NOMO-1 treated with DMSO at 0.1 percent for 48 hours (cell line): ENCODE results near the gene SCART1.
"Not testable (repeated sequence)": the region's sequence is repeated elsewhere in the genome, so short reads cannot be mapped to it uniquely, and the experiment has no call there.

Source experiments
- DNase-seq: peaks from one replicate; lab custom pipeline; 2025; ENCODE audit not compliant: unreplicated experiment; lab: John Stamatoyannopoulos, UW

The SCART1 gene

DNA sequence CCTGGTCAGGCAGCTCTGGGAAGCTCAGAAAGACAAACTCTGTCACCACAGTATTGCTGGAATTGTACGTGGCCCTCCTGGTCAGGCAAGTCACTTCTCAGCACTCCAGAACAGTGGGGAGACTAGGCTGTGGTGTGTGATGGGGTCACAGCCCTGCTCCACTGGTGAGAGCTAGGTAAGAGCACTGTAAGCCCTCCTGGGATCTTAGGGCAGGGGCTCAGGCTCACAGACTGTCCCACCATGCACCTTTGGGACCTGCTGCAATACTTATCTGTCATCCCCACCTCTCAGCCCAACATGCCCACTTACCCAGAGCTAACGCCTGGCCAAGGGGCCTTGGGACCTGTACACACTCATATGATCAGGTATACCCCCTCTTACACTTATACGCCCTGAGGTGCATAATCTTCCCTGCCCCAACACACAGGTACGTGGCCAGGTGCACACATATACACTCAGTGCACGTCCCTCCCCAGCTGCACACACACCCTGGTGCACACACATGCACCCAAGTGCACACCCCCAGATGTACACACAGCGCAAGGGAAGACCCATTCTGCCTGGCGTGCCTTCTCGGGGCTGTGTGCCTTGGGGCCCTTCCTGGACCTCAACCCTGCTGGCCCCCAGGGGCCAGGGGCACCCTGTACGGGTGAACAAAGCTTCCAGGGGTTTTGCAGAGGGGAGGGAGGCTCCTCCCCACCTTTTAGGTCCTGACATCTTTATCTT is 21.7 kb upstream of the SCART1 start:
- not testable (repeated sequence) for DNase-seq

DNA sequence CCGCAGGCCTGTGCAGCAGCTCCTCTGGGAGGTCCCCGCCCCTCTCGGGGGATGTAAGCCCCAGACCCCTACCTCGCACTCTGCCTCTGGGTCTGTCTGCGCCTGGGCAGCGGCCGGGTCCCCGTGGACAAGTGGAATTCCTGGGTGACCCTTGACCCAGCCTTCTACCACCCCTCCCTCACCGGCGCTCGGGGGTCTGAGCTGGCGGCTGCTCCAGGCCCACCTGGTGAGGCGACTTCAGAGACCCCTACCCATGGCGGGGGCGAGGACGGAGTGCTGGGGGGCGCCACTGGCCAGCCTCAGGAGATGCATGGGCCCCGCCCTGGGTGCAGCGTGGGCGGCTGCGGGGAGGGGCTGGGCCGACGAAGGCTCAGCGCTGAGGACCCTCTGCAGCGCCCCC is 21.0 kb upstream of the SCART1 start:
- not testable (repeated sequence) for DNase-seq

DNA sequence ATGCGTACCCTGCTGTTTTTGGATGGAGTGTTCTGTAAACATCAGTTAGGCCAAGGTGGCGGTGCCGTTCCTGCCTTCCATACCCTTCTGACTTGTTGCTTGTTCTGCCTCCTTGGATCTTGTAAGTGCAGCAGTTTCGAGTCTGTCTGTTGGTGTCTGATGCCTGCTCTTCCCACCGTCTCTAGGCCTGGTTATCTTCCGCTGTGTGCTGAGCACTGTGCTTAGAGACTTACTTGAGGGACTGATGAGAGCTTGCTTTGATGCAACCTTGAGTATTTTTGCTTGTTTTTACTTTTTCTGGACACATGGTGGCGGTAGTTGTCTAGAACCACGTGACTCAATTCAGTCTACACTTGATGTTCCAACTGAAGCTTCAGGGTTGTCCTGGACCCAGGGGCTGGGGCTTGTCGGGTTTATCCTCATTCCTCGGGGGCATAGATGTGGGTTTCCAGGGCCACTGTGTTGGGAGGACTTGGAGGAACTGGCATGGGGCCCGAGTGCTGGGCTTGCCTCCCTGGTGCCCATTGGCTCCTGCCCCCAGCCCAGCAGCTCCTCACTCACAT is 15.0 kb upstream of the SCART1 start:
- peak; percentile 52 for DNase-seq

DNA sequence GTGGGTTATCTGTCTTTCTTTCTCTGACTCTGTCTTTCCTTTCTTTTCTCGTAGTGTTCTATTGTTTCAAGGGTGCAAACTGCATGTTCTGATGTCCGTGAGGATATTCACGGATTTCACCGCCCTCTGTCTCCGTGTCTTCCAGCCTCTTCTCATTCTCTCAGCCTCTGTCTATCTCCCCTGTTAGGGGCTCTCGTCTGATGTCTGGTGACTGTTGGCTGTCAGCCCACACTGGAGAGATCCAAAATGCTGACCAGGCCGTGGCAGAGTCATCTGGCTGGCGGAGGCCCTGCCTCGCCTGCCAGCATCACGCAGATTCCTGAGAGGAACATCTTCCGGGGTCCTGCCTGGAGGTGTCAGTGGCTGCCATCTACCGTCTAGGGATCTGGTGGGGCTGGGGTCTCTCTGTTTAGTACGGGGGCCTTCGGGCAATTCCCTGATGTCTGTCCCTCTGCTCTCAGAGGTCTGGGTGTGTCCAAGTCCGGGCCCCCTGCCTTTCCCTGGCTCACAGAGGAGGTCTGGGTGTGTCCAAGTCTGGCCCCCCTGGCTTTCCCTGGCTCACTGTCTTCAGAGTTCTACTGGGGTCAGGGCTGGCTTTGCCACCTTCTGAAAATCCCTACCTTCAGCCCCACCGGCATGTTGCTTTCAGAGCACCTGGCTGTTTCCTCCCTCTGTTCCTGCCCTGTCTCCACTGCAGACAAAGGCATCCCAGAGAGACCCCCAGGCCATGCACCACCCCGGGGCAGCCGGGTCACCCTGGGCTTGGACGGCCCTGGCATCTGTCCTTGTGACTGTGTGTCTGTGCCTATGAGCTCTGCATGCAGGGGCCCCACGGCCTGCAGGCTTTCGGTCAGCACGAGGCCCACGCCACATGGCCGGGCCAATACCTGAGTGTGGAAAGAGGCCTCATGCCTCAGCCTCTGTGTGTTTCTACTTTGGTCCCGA is 14.0 kb upstream of the SCART1 start:
- no peak for DNase-seq

DNA sequence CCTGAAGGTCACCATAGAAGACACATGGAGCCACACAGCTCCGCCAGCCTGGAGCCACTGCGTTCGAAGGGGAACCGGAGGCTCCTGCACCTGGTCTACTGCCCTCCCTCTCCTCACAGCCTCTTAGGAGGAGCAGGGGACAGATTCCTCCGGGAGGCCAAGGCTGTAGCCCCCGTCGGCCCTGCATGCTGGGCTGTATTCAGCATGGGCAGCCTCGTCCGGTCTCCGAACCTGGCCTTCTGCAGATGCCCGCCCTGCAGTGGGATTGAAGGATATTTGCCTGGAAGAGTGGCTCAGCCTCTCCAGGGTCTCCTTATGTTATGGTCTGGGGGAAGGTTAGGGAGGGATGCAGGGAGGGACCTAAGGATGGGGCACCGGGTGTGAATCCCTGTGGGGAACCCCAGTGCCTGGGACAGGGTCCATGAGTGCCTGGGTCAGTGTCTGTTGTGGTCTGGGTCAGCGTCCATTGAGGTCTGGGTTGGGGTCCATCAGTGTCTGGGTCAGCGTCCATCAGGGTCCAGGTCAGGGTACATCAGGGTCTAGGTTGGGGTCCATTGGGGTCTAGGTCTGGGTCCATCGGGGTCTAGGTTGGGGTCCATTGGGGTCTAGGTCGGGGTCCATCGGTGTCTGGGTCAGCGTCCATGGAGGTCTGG is 13.0 kb upstream of the SCART1 start:
- no peak for DNase-seq

DNA sequence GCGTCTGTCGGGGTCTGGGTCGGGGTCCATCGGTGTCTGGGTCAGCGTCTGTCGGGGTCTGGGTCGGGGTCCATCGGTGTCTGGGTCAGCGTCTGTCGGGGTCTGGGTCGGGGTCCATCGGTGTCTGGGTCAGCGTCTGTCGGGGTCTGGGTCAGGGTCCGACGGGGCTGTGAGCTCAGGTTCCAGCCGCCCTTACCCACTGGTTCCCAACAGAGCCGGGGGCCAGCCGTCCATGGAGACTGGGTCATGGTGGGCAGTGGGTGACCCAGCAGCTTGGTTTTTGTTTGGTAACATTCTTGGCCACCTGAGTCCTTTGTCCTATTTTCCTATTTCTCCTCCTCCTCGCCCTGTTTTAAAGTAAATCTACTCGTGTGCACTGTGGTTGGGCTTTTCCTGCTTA is 12.4 kb upstream of the SCART1 start:
- DNase-seq, result not testable (repeated sequence)

DNA sequence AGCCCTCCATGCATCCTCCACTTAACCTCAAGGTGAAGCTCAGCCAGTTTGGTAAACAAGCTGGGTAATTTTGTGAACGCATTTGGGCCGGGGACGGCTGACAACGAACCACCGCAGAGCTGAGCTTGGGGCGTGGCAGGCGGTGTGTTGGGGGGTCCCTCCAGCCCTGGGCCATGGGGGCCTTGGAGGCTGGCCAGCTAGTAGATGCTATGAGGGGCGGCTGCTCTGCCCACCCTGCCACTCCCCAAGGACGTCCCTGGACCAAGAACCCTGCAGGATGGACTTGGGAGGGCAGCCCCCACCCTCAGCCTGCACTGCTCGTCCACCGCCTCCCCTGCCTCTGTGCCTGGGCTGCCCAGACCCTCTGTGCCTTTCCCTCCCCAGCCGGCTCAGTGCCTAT is 12.0 kb upstream of the SCART1 start:
- DNase-seq, result no peak

DNA sequence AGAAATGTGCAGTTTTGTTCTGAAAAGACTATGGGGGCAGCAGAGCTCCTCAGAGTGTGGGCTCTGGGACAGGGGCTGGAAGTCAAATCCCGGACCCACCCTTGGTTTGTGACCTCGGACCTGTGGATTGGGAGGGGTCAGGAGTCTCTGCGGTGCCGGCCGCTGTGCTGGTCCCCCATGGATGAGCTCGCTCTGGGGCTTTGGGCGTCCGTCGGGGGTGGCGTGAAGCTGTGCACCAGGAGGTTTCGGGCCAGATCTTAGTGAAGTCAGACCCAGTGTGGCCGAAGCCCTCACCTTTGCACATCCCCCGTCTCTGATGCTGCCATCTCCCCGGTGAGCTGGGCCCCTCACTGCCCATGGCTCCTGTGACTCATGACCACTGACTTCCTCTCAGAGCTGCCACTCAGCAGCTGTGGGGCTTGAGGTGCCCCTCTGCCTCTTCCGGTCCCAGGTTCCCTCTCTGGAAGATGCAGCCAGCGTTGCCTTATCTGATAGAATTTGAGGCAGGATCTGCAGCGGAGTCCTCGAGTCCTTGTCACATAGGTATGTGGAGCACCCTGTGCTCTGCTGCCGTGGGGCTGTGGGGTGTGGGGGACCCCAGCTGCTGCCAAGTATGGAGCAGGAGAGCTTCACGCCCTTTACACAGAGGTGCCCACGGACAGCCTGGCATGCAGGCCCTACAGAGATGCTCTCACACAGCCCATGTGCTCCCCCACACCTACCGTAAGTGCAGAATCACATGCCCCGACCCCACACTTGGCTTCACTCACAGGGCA is 11.4 kb upstream of the SCART1 start:
- DNase-seq, result peak; percentile 86

DNA sequence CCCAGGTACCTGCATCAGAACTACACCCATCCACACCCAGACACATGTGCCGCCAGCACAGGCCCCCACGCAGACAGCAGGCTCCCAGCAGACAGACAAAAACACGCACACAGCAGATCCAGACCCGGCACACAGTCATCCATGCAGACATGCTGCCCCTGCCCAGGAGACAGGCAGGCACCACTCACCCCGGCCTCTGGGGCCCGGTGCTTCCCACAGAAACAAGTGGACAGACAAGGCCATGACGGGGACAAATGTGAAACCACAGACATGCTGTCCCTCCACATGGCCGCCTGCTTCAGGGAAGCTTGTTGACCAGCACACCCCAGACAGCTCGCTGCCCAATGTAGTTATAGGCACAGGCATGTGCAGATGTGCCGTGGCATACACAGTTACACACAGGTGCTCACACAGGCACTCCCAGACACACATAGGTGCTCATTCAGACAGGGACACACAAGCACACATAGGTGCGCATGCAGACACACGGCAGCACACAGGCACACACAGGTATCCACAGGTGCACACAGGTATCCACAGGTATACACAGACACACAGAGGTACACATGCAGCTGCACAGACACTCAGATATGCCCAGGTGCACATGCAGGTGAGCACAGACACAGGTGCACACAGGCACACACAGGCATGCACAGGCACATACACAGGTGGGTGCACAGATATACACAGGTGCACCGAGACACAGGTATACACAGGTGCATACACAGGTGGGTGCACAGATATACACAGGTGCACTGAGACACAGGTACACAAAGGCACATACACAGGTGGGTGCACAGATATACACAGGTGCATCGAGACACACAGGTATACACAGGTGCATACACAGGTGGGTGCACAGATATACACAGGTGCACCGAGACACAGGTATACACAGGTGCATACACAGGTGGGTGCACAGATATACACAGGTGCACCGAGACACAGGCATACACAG is 10.5 kb upstream of the SCART1 start:
- DNase-seq, result no peak

DNA sequence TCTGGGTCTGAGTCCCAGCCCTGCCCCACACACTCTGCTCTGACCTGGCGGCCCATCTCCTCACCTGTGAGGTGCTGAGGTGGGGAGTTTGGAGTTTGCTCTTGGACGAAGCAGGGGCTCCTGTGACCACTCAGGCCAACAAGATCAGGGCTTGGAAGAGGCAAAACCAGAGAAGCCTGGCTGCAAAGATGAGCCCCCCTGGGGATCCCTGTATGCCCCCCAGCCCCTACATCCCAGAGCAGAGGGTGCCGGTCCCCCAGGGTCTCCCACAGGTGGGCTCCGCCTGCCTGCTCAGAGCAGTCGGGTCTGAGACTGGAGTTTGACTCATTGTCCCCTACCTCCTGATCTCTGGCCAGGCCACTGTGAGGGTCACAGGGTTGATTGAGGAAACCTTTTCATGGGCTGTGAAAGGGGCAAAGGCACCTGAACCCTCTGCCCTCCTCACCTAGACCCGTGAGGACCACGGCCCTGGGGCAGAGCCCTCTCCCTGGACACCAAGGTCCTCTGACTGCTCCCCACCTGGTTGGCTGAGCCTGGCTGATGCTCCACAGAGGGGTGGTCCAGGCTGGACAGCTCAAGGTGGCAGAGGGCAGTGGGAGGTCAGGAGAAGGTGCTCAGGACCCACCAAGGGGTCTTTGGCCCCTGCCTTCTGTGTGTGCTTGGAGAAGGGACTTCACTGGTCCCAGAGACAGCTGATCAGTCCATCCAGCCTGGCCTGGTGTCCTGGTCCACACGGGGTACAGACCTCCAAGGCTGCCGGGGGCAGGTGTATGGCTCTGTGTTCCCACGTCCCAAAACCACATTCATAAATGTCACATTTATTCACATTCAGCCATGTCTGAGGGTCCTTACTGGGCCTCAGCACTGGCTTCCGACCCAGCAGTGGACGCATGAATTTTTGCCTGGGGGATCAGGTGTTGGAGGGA is 9.1 kb upstream of the SCART1 start:
- no peak for DNase-seq

DNA sequence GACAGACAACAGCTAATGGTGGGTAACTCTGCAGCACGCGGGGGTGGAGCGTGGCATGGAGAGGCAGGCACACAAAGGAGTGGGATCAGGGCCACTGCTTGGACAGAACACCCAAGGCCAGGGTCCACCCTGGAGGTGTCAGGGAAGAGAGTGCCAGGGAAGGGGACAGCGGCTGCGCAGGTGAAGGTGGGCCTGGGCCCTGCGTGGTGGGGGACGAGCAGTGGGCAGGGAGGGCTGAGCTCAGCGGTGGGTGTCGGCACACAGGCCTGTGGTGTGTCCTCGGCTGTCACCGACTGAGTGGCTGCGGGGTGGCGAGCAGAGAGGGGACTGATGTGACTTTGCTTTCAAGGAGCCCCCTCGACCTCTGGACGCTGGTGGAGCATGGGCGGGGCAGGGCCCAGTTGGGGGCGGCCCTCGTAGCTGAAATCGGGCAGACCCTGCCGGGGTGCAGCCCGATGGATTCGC is 8.4 kb upstream of the SCART1 start:
- no peak for DNase-seq

DNA sequence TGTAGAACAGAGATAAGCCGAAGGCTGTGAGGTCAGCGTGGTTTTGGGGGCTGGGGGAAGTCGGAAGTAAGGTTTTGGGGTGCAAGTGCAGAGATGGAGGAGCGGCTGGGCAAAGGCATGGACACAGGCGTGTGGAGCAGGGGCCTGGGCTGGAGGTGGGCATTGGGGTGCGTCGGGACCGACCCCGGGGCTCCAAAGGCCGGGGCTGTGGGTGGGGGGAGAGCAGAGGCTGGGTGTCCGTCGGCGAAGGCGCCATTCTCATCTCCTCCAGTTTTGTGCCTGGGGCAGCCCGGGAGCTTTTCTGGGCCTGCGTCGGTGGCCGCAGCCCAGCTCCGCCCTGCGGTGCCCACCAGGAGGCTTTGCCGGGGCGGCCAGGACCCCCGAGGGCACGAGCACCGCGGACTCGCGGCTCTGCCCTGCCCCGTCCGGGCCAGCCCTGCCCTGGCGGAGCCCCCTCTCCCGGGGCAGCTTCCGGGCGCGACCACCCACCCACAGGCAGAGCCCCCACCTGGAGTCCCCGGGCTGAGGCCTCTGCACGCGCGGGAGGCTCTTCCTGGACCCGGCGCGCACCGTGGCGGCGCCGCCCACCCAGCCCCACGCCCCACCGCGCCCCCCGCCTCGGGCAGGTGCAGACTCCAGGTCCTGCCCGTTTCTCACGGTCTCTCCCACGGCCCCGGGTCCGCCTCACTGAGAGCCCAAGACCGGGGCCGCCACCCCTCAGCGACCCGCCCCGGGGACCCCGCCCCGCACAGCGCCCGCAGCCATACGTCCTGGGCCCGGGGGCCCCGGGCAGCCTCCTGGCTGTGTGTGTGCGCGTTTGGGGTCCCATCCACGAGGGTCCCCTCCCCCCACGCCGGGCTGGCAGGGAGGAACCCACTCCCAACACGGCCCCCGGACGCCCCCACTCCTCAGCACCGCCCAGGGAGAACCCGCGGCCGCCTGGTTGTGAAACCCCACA is 7.7 kb upstream of the SCART1 start:
- DNase-seq, result no peak

DNA sequence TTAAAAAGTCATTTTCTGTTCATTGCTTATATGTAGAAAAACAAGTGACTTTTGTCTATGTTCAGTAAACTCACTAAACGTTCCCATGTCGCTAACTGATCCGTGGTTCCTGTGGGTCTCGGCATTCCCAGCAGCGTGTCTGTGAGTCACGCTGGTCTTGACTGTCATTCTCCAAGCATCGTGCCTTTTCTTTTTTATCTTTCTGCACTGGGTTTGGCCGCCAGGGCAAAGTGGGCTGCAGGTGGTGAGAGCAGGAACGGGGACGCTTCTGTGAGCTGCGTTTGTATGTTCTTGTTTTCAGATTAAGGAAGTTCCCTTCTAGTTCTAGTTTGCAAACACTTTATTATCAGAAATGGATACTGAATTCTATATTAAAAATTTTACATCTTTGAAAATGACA is 6.8 kb upstream of the SCART1 start:
- no peak for DNase-seq

DNA sequence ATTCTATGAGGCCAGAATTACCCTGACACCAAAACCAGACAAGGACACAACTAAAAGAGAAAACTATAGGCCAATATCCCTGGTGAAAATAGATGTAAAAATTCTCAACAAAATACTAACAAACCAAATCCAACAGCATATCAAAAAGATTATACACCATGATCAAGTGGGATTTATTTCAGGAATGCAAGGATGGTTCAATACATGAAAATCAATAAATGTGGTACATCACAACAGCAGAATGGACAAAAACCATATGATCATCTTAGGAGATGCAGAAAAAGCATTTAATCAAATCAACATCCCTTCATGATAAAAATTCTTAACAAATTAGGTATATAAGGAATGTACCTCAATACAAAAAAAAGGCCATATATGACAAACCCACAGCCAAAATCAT is 5.6 kb upstream of the SCART1 start:
- no peak for DNase-seq

DNA sequence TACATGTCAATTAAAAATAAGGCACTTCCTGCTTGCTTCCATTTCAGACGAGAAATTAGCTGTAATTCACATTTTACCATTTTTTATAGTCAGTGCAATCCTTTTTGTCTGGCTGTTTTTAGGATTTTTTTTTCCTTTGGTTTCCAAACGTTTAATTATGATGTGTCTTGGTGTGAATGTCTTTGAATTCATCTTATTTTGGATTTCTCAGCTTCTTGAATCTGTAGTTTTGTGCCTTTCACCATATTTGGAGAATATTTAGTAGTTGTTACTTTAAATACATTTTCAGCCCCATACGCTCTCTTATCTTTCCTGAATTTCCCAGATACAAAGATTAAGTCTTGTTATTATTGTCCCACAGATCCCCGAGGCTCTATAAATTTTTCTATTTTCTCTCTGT is 2.4 kb upstream of the SCART1 start:
- DNase-seq, result no peak

DNA sequence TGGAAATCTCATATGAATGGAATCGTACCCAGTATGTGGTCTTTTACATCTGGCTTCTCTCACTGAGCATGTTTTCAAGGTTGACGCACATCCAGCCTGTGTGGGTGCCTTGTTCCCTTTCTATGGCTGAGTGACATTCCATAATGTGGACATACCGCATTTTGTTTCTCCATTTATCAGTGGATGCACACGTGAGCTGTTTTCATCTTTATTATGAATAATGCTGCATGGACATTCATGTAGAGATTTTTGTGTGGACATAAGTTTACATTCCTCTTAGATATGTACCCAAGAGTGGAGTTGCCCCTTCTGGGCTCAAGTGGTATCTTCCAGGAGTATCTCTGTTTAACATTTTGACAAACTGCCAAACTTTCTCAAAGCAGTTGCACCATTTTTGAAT is 1.3 kb upstream of the SCART1 start:
- DNase-seq, result no peak

DNA sequence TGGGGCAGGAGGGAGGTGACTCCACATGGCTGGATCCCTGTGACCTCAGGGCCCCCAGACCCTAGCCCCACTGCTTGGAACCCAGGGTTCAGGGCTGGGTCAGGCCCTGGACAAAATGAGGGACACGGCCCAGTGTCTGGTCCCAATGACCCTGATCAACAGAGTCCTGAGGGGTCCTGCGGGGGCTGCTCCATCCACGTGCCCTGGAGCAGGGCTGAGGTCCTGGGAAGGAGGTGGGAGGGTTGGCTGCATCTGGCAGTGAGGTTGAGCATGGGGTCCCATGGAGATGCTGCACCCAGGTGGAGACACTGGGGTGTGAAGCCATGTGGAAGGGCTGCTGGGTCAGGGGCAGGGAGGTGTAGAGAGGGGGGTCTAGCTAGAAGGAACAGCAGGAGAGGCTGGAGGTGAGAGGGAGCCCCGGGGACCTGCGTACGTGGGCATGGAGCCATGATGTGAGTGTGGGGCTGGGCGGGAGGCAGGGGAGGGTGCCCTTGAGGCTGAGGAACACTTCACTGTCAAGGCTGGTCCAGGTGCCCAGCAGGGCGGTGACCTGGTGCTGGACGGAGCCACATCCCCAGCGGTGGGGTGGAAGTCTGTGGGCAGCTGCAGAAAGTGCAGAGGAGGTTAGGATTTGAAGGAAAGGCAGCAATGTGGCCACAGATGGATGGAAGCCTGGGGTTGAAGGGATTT is 604 bp downstream of the SCART1 start:
- DNase-seq, result no peak
